Lower leg skin (tissue), 4 donors: ENCODE data around the gene CNP. TPM values are rescaled to one million over a fixed set of nuclear protein-coding genes. Genes with fewer than 3 reads are reported as not detected.

Source experiments
- DNase-seq, 2 donors: peaks; one replicate each; pipeline ENCODE4 v3.0.0-alpha.2; 2019; ENCODE audit warnings: low spot score in 2 of 2
- H3K4me3 ChIP-seq: fragments of 200-600 bp; sonication (generic); 2 replicates; pipeline ENCODE4 v1.5.1; 2017; ENCODE audit warnings: mild to moderate bottlenecking, low read depth; ENCODE audit not compliant: poor library complexity, severe bottlenecking
- CTCF ChIP-seq, 3 donors: fragments of 450-650 bp; IDR thresholded peaks; one replicate each; pipeline ENCODE4 v1.5.1; 2016; ENCODE audit warnings: antibody characterized with exemption in 3 of 3, mild to moderate bottlenecking in 3 of 3, moderate library complexity in 2 of 3
- POLR2A ChIP-seq, 2 donors: fragments of 450-650 bp; IDR thresholded peaks; one replicate each; pipeline ENCODE4 v1.6.1; 2016 to 2017; ENCODE audit warnings: antibody characterized with exemption in 2 of 2, mild to moderate bottlenecking in 1 of 2, moderate library complexity in 1 of 2
- WGBS, 2 donors: methylation state at CpG; one replicate each; pipeline ENCODE4 v1.1.5; 2018; 5-methylcytosine and 5-hydroxymethylcytosine counted together
- intact Hi-C: fragments of 100-400 bp; cut with DNase I; formaldehyde crosslinking; loops from one replicate; pipeline ENCODE4 v1.15.0; 2023; ENCODE audit warnings: low total_unique reads
- total RNA-seq, 4 donors: library from RNA; depleted of rRNA; stranded (reverse); fragments of >200 nt; gene quantifications; one replicate each; pipeline ENCODE4 v1.1.0, GENCODE V29; 2016

Gene CNP
- total RNA-seq, 4 donors from 2014 or later, result 37.2 to 63.8 (median 44.5) TPM

GRCh38 chr17:41968676-41969075 lies 2.1 kb downstream of the CNP start:
- no peak for DNase-seq
- H3K4me3 ChIP-seq, result no peak overlapping the region
- intact Hi-C loops, result loop anchor here (10.0 kb wide), 1 partner anchor 146 kb away; the partner anchor contains the start of gene DHX58
- WGBS, 2 donors, result 83 to 94% methylated on average over 10 of the region's 10 CpGs
- TF ChIP-seq POLR2A (IDR thresholded peaks at IDR 0.05) (no peak), CTCF (IDR thresholded peaks at IDR 0.05) (no peak)

GRCh38 chr17:41970901-41971331 lies 4.3 kb downstream of the CNP start:
- TF ChIP-seq CTCF (IDR thresholded peaks at IDR 0.05) (no peak), POLR2A (IDR thresholded peaks at IDR 0.05) (no peak)
- 80 to 88% methylated on average over 5 of the region's 5 CpGs for WGBS, 2 donors
- no peak for DNase-seq
- H3K4me3 ChIP-seq, result no peak overlapping the region
- intact Hi-C loops, result no loop called here

GRCh38 chr17:41971721-41972523 lies 5.3 kb downstream of the CNP start:
- 84 to 86% methylated on average over 17 to 18 of the region's 18 CpGs for WGBS, 2 donors
- no peak overlapping the region for H3K4me3 ChIP-seq
- DNase-seq, result no peak
- TF ChIP-seq POLR2A (IDR thresholded peaks at IDR 0.05) (no peak), CTCF (IDR thresholded peaks at IDR 0.05) (no peak)
- intact Hi-C loops, result no loop called here

GRCh38 chr17:41972571-41973407 lies 6.2 kb downstream of the CNP start:
- TF ChIP-seq CTCF (IDR thresholded peaks at IDR 0.05) (no peak), POLR2A (IDR thresholded peaks at IDR 0.05) (no peak)
- no peak overlapping the region for H3K4me3 ChIP-seq
- DNase-seq, result no peak
- WGBS, 2 donors, result 62 to 68% methylated on average over 22 of the region's 22 CpGs
- intact Hi-C loops, result no loop called here

- no peak overlapping the region for H3K4me3 ChIP-seq
- DNase-seq, result no peak
- TF ChIP-seq POLR2A (IDR thresholded peaks at IDR 0.05) (no peak), CTCF (IDR thresholded peaks at IDR 0.05) (no peak)
- intact Hi-C loops, result no loop called here
- WGBS, 2 donors, result 81 to 83% methylated on average over 19 of the region's 19 CpGs
Measured at GRCh38 chr17:41973408-41973811, 6.8 kb downstream of the CNP start.
